ENCODE data around the gene ERC1.

Gene ERC1

GRCh38 chr12:1529228-1529861 is 538.3 kb downstream of the ERC1 start:
- DNase-seq = no peak

DNA sequence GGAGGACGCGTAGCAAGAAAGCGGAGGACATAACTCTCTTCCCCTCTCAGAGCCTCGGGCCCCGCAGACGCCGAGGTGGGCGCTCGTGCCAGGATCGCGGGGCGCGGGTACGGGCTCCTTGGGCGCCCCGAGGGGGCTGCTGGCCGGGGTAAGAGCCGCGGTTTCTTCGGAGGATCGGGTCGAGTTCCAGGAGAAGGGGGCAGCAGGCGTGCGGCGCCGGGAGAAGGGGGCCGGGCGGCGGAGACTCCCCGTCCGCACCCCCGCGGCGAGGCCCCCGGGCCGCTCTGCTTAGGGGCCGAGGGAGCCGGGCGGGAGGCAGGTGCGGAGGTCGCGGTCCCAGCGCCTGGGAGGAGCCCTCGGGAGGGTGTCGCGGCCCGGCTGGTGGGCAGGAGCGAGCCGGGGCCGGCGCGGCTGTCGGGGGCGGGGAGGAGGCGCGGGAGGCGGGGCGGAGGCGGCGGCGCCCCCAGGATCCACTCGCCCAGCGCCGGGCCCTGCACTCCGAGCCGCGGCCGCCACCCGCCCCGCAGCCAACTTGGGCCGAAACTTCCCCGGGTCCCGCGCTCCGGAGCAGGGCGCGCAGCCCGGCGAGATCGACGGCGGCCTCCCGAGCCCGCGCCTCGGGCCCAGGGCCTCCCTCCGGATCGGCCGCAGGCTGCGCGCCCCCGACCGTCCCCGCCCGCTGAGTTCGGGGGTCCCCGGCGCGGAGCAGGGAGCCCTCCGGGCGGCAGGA is 539.0 kb downstream of the ERC1 start:
- no peak for DNase-seq

DNA sequence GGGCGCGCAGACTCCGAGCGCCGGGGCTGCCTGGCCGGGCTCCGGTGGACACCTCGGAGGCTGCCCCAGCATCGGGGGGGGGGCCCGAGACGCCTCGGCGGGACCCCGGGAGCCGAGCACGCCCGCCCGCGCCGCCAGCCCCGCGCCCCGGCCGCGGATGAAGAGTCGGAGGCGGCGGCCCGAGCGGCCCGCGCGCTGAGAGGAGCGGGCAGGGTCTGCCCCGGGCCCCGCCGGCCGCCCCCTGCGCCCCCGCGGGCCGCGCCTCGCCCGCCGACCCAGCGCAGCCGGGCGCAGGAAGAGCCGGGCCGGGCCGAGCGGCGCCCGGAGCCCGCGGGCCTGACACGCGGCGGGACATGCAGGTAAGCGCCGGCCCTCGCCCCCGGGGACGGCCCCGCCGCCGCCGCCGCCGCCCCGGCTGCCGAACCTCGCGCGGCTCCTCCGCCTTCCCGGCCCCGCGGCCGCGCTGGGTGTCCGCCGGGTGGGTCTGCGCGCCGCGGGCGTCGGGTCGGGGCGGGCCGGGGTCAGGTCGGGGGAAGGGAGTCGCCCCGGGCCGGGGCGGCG is 539.6 kb downstream of the ERC1 start:
- DNase-seq = no peak

GRCh38 chr12:1531153-1531653 is 540.2 kb downstream of the ERC1 start:
- no peak for DNase-seq

- no peak for DNase-seq
Measured at GRCh38 chr12:1531654-1532374, 540.8 kb downstream of the ERC1 start.

- DNase-seq = no peak
Measured at GRCh38 chr12:1532375-1533165, 541.5 kb downstream of the ERC1 start.

DNA sequence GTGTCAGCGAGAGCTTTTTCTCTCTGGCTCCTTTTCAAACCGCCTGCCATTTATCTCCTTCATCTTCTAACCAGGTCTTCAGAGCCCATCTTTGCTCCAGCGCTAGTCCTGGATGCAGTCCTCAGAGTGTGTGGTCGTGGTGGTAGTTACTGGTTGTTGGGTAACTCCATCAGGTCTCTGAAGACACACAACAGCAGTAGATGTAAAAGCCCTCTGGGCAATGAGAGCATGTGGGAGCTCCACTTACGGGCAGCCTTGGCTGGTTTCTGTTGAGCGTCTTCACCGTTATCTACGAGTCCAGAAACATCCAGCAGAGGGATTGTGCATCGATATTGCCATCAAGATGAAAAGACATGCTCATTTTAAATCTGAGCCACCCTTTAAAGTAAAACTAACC is 542.2 kb downstream of the ERC1 start:
- peak; percentile 22 for DNase-seq

DNA sequence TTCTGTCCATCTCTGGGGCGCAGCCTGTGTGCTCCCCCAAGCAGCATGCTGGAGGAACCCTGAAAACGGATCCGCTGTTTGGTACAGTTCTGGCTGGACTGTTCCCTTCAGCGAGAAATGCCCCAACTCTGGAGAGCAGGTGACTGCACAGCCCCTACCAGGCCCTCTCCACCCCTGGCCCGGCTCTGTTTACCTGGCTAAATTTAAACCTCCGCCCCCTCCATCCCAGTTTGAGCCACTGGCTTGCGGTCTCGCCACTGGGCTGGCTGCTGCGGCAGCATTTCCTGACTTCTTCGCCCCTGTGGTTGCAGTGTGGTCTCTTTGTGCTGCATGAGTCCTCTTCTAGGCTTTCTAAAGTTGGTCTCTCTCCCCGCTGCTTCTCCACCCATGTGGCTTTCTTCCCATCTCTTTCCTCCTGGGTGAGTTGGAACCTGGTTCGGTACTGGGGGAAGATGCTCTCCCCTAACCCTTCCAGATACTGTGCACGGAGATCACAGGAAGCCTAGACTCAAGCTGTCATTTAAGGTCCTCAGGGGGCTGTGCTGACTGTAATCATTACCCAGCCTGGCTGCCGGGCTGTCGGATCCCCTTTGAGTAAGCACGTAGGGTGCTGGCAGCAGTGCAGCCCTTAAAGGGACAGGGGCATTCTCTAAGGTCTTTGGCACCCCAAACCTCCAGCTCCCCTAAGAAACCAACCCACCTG is 542.7 kb downstream of the ERC1 start:
- no peak for DNase-seq

DNA sequence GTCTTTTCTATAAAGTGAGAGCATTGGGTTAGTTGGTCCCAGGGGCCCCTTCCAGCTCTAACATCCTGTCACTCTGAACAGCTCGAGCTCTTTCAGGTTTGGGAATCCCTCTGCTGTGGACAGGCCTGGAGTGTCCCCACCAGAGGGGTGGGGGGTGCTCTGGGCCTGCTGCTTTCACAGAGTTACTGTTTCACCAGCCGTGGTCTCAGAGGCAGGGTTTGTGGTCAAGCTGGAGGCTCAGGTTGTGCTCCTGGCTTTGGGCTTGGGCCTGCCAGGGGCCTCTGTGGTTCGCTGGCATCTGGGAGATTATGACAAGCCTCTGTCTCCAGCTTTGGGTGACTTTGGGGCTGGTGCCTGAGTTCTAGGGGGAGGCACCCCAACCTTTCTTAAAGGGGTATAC is 543.7 kb downstream of the ERC1 start:
- DNase-seq = no peak

GRCh38 chr12:1536817-1537216 is 545.8 kb downstream of the ERC1 start:
- no peak for DNase-seq

- no peak for DNase-seq
Measured at GRCh38 chr12:1539135-1539534, 548.1 kb downstream of the ERC1 start.

DNA sequence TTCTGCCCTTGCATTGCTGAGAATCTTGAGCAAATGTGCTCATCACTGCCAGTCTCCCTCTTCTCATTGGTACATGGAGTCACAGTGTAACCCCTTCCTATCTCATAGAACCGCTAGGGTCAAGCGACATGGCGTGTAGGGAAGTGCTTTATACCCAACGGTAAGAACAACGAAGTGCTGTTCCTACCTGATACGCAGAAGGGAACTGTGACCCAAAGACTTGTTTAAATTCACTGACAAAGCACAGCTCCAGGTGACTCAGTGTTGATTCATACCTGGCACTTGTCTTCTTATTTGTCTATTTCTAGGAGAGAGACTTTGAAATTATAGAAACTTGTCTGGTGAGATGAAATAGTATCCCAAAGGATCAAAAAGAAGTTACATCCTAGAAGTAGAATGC is 549.7 kb downstream of the ERC1 start:
- DNase-seq = no peak

DNA sequence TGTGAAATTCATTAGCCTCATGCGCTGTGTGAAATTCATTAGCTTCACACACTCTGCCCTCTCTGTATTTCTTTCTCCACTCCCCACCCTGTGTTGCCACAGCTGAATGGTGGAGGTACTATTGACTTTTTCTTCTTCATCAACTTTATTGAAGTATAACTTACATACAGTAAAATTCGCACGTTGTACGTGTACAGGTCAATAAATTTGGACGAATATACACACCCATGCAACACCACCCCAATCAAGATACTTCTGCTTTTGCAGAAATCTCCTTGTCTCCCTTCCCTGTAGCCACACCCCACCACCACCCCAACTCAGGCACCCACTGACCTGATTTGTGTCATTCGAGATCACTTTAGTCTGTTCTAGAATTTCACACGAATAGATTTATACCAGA is 551.6 kb downstream of the ERC1 start:
- no peak for DNase-seq

GRCh38 chr12:1544996-1545700 is 554.1 kb downstream of the ERC1 start:
- no peak for DNase-seq

Measured in activated effector memory CD4-positive, alpha-beta T cell treated with Interleukin-2 at 50 U/mL for 16 hours (primary cell).